ENCODE measurements around the gene ARL6IP5. TPM values are rescaled to one million over a fixed set of nuclear protein-coding genes. Genes with fewer than 3 reads are reported as not detected.

ARL6IP5 gene
- total RNA-seq, 2 donors from 2014 or later: 77.8 to 156 TPM

DNA sequence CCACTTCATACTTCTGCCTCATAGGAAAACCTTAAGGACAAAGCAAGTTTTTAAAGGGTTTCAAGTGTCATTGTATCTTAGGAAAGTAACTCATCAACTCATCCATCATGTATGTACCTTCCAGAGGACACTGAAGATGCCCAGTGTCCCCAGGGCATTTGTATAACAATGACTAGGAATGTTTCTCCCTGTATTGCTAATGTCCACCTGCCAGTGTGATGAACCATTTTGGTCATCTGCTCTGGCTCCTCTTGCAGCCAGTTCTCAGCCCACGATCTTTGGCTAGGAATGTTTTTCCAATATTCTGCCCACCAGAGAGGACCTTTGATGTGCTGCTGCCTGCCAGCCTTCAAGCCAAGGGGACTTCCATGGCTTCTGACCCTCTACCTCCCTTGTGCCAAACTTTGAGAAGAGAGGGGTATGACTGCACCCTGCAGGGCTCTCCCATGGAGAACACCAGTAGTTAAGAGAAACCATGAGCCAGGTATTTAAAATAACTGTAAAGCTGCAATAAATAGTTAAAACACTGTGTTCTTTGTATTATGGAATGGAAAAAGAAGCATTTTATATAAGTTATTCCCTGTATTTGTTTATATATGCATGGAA is 26.3 kb downstream of the ARL6IP5 start:
- Histone ChIP-seq H3K9me3 (no peaks in the 10 kb centered on the region), H3K9ac (ENCODE audit: low read depth in 2 of 2, low read length in 2 of 2) (no peak overlapping the region), H3K4me3 (no peak overlapping the region), H3K27me3 (no peaks in the 10 kb centered on the region), H3K4me1 (no peaks in the 10 kb centered on the region), H3K36me3 (no peaks in the 10 kb centered on the region), H3K27ac (no peak overlapping the region)
- no peak for DNase-seq
- TF ChIP-seq, protein P1, sequence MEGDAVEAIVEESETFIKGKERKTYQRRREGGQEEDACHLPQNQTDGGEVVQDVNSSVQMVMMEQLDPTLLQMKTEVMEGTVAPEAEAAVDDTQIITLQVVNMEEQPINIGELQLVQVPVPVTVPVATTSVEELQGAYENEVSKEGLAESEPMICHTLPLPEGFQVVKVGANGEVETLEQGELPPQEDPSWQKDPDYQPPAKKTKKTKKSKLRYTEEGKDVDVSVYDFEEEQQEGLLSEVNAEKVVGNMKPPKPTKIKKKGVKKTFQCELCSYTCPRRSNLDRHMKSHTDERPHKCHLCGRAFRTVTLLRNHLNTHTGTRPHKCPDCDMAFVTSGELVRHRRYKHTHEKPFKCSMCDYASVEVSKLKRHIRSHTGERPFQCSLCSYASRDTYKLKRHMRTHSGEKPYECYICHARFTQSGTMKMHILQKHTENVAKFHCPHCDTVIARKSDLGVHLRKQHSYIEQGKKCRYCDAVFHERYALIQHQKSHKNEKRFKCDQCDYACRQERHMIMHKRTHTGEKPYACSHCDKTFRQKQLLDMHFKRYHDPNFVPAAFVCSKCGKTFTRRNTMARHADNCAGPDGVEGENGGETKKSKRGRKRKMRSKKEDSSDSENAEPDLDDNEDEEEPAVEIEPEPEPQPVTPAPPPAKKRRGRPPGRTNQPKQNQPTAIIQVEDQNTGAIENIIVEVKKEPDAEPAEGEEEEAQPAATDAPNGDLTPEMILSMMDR (IDR thresholded peaks at IDR 0.05): no peak
- intact Hi-C loops (cut with DNase I): no loop called here

GRCh38 chr3:69113536-69113935 is 28.8 kb downstream of the ARL6IP5 start:
- Histone ChIP-seq H3K27me3 (no peaks in the 10 kb centered on the region), H3K4me3 (no peak overlapping the region), H3K9ac (ENCODE audit: low read depth in 2 of 2, low read length in 2 of 2) (no peak overlapping the region), H3K4me1 (no peaks in the 10 kb centered on the region), H3K36me3 (no peaks in the 10 kb centered on the region), H3K9me3 (no peaks in the 10 kb centered on the region), H3K27ac (no peak overlapping the region)
- TF ChIP-seq, protein P1 (IDR thresholded peaks at IDR 0.05): no peak
- DNase-seq: no peak
- intact Hi-C loops (cut with DNase I): no loop called here

- Histone ChIP-seq H3K36me3 (no peaks in the 10 kb centered on the region), H3K27ac (no peak overlapping the region), H3K27me3 (no peaks in the 10 kb centered on the region), H3K9ac (ENCODE audit: low read depth in 2 of 2, low read length in 2 of 2) (no peak overlapping the region), H3K9me3 (no peaks in the 10 kb centered on the region), H3K4me3 (no peak overlapping the region), H3K4me1 (no peaks in the 10 kb centered on the region)
- TF ChIP-seq, protein P1 (IDR thresholded peaks at IDR 0.05): no peak
- DNase-seq: no peak
- intact Hi-C loops (cut with DNase I): loop anchor here (5.0 kb wide), 1 partner anchor 192 kb away; no protein-coding TSS in a partner anchor
These were observed 31.0 kb downstream of the ARL6IP5 start for GRCh38 chr3:69115731-69116130.

DNA sequence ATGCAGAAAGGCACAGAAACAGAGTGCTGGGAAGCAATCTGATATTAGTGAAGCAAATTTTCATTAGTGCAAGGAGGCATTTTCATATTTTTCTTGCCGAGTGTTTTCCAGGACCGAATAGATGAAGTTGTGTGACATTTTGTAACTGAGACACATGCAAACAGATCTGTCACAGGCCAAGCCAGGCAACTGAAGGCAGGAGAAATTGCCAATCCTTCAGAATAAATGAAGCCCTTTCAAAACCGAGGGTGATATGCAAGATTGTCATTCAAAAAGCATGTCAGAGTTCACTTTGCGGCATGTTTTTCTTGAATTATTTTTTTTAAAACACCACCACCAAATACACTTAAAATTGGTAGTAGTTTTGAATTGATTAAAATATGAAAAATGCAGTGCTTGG is 31.4 kb downstream of the ARL6IP5 start:
- H3K27ac ChIP-seq: no peak overlapping the region
- no peaks in the 10 kb centered on the region for H3K27me3 ChIP-seq
- intact Hi-C loops (cut with DNase I): loop anchor here (5.0 kb wide), 1 partner anchor 191 kb away; no protein-coding TSS in a partner anchor
- no peak overlapping the region for H3K9ac ChIP-seq (ENCODE audit: low read depth in 2 of 2, low read length in 2 of 2)
- H3K36me3 ChIP-seq: no peaks in the 10 kb centered on the region
- no peaks in the 10 kb centered on the region for H3K4me1 ChIP-seq
- no peak overlapping the region for H3K4me3 ChIP-seq
- no peak for DNase-seq
- TF ChIP-seq, protein P1 (IDR thresholded peaks at IDR 0.05): no peak
- no peaks in the 10 kb centered on the region for H3K9me3 ChIP-seq

- intact Hi-C loops (cut with DNase I): loop anchor here (5.0 kb wide), 1 partner anchor 190 kb away; no protein-coding TSS in a partner anchor
- Histone ChIP-seq H3K4me1 (no peaks in the 10 kb centered on the region), H3K36me3 (no peaks in the 10 kb centered on the region), H3K27me3 (no peaks in the 10 kb centered on the region), H3K9ac (ENCODE audit: low read depth in 2 of 2, low read length in 2 of 2) (no peak overlapping the region), H3K27ac (no peak overlapping the region), H3K9me3 (no peaks in the 10 kb centered on the region), H3K4me3 (no peak overlapping the region)
- TF ChIP-seq, protein P1 (IDR thresholded peaks at IDR 0.05): no peak
- no peak for DNase-seq
These were observed 32.2 kb downstream of the ARL6IP5 start for GRCh38 chr3:69116897-69117296.
